T-cell (primary cell): ENCODE data around the gene JSRP1. TPM values are rescaled to one million over a fixed set of nuclear protein-coding genes. Genes with fewer than 3 reads are reported as not detected.
A peak's percentile ranks its signal among the peaks of the same experiment; 100 is the strongest.
"Not testable (repeated sequence)": the region's sequence is repeated elsewhere in the genome, so short reads cannot be mapped to it uniquely, and the experiment has no call there.

Experiments used
- ATAC-seq, 4 experiments: fragments of 200-7000 bp in 3 of 4; fragments of 150-1000 bp in 1 of 4; cut with Tn5 transposase; replicated peaks in 1 of 4; 1 replicate in 3 of 4; 2 replicates in 1 of 4; pipeline ENCODE4 v1.10.0; 2021; ENCODE audit warnings: moderate library complexity in 3 of 4, mild to moderate bottlenecking in 2 of 4, moderate number of reproducible peaks in 1 of 4
- CTCF ChIA-PET, 2 donors: fragments of 300-600 bp; sonication (Branson Sonifier 250); formaldehyde crosslinking; loops; one replicate each; lab custom pipeline; 2022; ENCODE audit warnings: antibody characterized with exemption in 2 of 2; lab: Charles Lee
- POLR2A ChIA-PET, 2 donors: fragments of 300-600 bp; sonication (Branson Sonifier 250); formaldehyde crosslinking; loops; one replicate each; lab custom pipeline; 2022; ENCODE audit warnings: antibody characterized with exemption in 2 of 2; lab: Charles Lee
- DNase-seq, 35 experiments: peaks; one replicate each; pipeline versions ENCODE4 v3.0.0 to v3.0.0-alpha.2; 2013 to 2023
- H3K27ac ChIP-seq: one replicate; pipeline ENCODE4 v1.5.1; 2013; ENCODE audit warnings: low read length
- H3K27me3 ChIP-seq, 2 experiments: replicated peaks in 1 of 2; 1 replicate in 1 of 2; 2 replicates in 1 of 2; pipeline versions ENCODE4 v1.6.1 to v1.7.0; 2013; ENCODE audit warnings: low read length in 1 of 2, mixed read lengths in 1 of 2; ENCODE audit not compliant: control insufficient read depth in 2 of 2, insufficient read depth in 2 of 2; ENCODE audit errors: extremely low read depth in 1 of 2
- H3K36me3 ChIP-seq, 2 donors: 1 replicate in 1 of 2; 2 replicates in 1 of 2; pipeline versions ENCODE4 v1.6.1 to v1.7.0; 2013; ENCODE audit warnings: low read length in 1 of 2; ENCODE audit not compliant: control insufficient read depth in 2 of 2, insufficient read depth in 1 of 2; ENCODE audit errors: extremely low read depth in 1 of 2
- H3K4me1 ChIP-seq, 2 experiments: 1 replicate in 1 of 2; 2 replicates in 1 of 2; pipeline versions ENCODE4 v1.6.1 to v1.7.0; 2013; ENCODE audit warnings: low read length in 2 of 2, mixed read lengths in 1 of 2; ENCODE audit not compliant: insufficient read depth in 2 of 2, control insufficient read depth in 1 of 2; ENCODE audit errors: extremely low read depth in 1 of 2
- H3K4me3 ChIP-seq, 2 donors: 1 replicate in 1 of 2; 2 replicates in 1 of 2; pipeline versions ENCODE4 v1.5.1 to v1.7.0; 2013; ENCODE audit warnings: mild to moderate bottlenecking in 2 of 2, low read length in 1 of 2, moderate library complexity in 1 of 2; ENCODE audit not compliant: control insufficient read depth in 1 of 2; ENCODE audit errors: extremely low read depth in 1 of 2
- H3K9me3 ChIP-seq: 2 replicates; pipeline ENCODE4 v1.7.0; 2013
- H3K27ac Mint-ChIP-seq, 2 donors: one replicate each; pipeline ENCODE4 v1.8.0; 2020 to 2021; ENCODE audit warnings: mild to moderate bottlenecking in 2 of 2, mixed read lengths in 2 of 2
- H3K27me3 Mint-ChIP-seq, 2 donors: one replicate each; pipeline ENCODE4 v1.8.0; 2021 to 2022; ENCODE audit warnings: mixed read lengths in 2 of 2
- H3K36me3 Mint-ChIP-seq: one replicate; pipeline ENCODE4 v1.8.0; 2021; ENCODE audit warnings: mixed read lengths
- H3K4me1 Mint-ChIP-seq, 3 donors: one replicate each; pipeline ENCODE4 v1.8.0; 2020 to 2022; ENCODE audit warnings: mixed read lengths in 3 of 3, mild to moderate bottlenecking in 1 of 3
- H3K4me3 Mint-ChIP-seq, 3 donors: one replicate each; pipeline ENCODE4 v1.8.0; 2020 to 2022; ENCODE audit warnings: mild to moderate bottlenecking in 3 of 3, mixed read lengths in 3 of 3, moderate library complexity in 3 of 3
- H3K9me3 Mint-ChIP-seq, 3 donors: one replicate each; pipeline ENCODE4 v1.8.0; 2020 to 2022; ENCODE audit warnings: mixed read lengths in 3 of 3
- WGBS: methylation state at CpG from one replicate; pipeline ENCODE4 v1.1.5; 2013; ENCODE audit warnings: missing lambda C conversion rate; ENCODE audit not compliant: insufficient coverage; 5-methylcytosine and 5-hydroxymethylcytosine counted together
- total RNA-seq, 35 experiments: library from RNA in 6 of 35; stranded (reverse) in 6 of 35; fragments of 120-200 nt in 1 of 35; gene quantifications; one replicate each; pipeline versions ENCODE4 v1.2.1 to v1.2.4 and lab custom pipeline; 2013 to 2026

Gene JSRP1
- total RNA-seq, 5 donors from 2014 or later (not counting 1 experiment from before 2014, with no cell fraction given): 0.42 to 1.5 (median 1.0) TPM; not detected in 1

- Mint-ChIP-seq H3K27ac (peak overlapping the region; percentile 49 to 55), H3K4me1 (peaks cover 6 to 17% (median 15%) of the 10 kb centered on the region in 3 donors), H3K4me3 (peak overlapping the region; percentile 43 to 66 (median 46)), H3K9me3 (no peaks in the 10 kb centered on the region), H3K27me3 (no peaks in the 10 kb centered on the region), H3K36me3 (no peaks in the 10 kb centered on the region)
- peaks cover 7 to 25% of the 10 kb centered on the region in 2 experiments for H3K4me1 ChIP-seq
- no peaks in the 10 kb centered on the region for H3K36me3 ChIP-seq
- ChIA-PET POLR2A (no interaction called here), CTCF (no interaction called here)
- H3K27me3 ChIP-seq: no peaks in the 10 kb centered on the region
- WGBS: 94% methylated on average over 9 of the region's 11 CpGs
- H3K4me3 ChIP-seq: no peak overlapping the region
- ATAC-seq (no peak), DNase-seq (no peak)
- no peak overlapping the region for H3K27ac ChIP-seq
- H3K9me3 ChIP-seq: no peaks in the 10 kb centered on the region
Observed at GRCh38 chr19:2282862-2283237, 26.6 kb upstream of the JSRP1 start.

GRCh38 chr19:2282062-2282861 lies 26.0 kb upstream of the JSRP1 start, which contains the start of gene PEAK3:
Gene PEAK3 (minus strand): TSS chr19:2282175. CDS start chr19:2280931, 1,244 bp downstream.
- ATAC-seq (peak; percentile 35 to 71 (median 53)), DNase-seq (peak in 8 of 35 experiments; percentile 26 to 60 (median 46))
- CTCF ChIA-PET: interaction anchor here in 1 of 2 donors (0.6 kb wide), 1 partner anchor 1284 kb away, joined by 3 read pairs; no protein-coding TSS in a partner anchor
- H3K4me3 Mint-ChIP-seq: peak within 1 kb of the TSS; percentile 51 to 66 (median 64)
- H3K27ac Mint-ChIP-seq: peak within 1 kb of the TSS; percentile 49 to 71
- H3K9me3 Mint-ChIP-seq: no peaks in the 10 kb centered on the region
- H3K9me3 ChIP-seq: no peaks in the 10 kb centered on the region
- no peaks in the 10 kb centered on the region for H3K36me3 ChIP-seq
- peaks cover 6 to 17% (median 16%) of the 10 kb centered on the region in 3 donors for H3K4me1 Mint-ChIP-seq
- H3K27me3 ChIP-seq: no peaks in the 10 kb centered on the region
- 11% methylated on average over 26 of the region's 41 CpGs for WGBS
- POLR2A ChIA-PET: no interaction called here
- peak within 1 kb of the TSS; percentile 10 to 35 for H3K4me3 ChIP-seq
- no peak within 1 kb of the TSS for H3K27ac ChIP-seq
- H3K4me1 ChIP-seq: peaks cover 7 to 25% of the 10 kb centered on the region in 2 experiments
- H3K27me3 Mint-ChIP-seq: no peaks in the 10 kb centered on the region
- H3K36me3 Mint-ChIP-seq: peaks cover 1% of the 10 kb centered on the region

GRCh38 chr19:2281265-2282061 lies 25.2 kb upstream of the JSRP1 start:
- Mint-ChIP-seq H3K27ac (peak overlapping the region in 1 of 2 donors; percentile 55), H3K4me3 (peak overlapping the region; percentile 51 to 66 (median 64)), H3K4me1 (peaks cover 6 to 20% (median 19%) of the 10 kb centered on the region in 3 donors)
- peak in 1 of 4 experiments; percentile 17 for ATAC-seq
- H3K9me3 ChIP-seq, H3K36me3 ChIP-seq, H3K27me3 ChIP-seq, POLR2A ChIA-PET, DNase-seq, H3K36me3 Mint-ChIP-seq, H3K27ac ChIP-seq, H3K9me3 Mint-ChIP-seq, H3K27me3 Mint-ChIP-seq: not testable (repeated sequence)
- WGBS: 19% methylated on average over 6 of the region's 16 CpGs
- CTCF ChIA-PET: interaction anchor here in 1 of 2 donors (0.6 kb wide), 1 partner anchor 1285 kb away, joined by 3 read pairs; no protein-coding TSS in a partner anchor
- H3K4me1 ChIP-seq: peaks cover 7 to 25% of the 10 kb centered on the region in 2 experiments
- H3K4me3 ChIP-seq: peak overlapping the region; percentile 10 to 35

GRCh38 chr19:2280633-2281264 lies 24.5 kb upstream of the JSRP1 start:
- peaks cover 0 to 6% of the 10 kb centered on the region in 2 donors for H3K36me3 ChIP-seq
- Mint-ChIP-seq H3K4me3 (no peak overlapping the region), H3K9me3 (no peaks in the 10 kb centered on the region), H3K27ac (peak overlapping the region in 1 of 2 donors; percentile 4), H3K4me1 (peaks cover 6 to 20% (median 19%) of the 10 kb centered on the region in 3 donors), H3K36me3 (peaks cover 3% of the 10 kb centered on the region), H3K27me3 (no peaks in the 10 kb centered on the region)
- H3K27ac ChIP-seq: no peak overlapping the region
- DNase-seq (no peak), ATAC-seq (no peak)
- no peaks in the 10 kb centered on the region for H3K9me3 ChIP-seq
- ChIA-PET CTCF (no interaction called here), POLR2A (no interaction called here)
- H3K27me3 ChIP-seq: no peaks in the 10 kb centered on the region
- H3K4me1 ChIP-seq: peaks cover 7 to 25% of the 10 kb centered on the region in 2 experiments
- WGBS: 85% methylated on average over 16 of the region's 26 CpGs
- H3K4me3 ChIP-seq: no peak overlapping the region

GRCh38 chr19:2278459-2279158 lies 22.4 kb upstream of the JSRP1 start:
- CTCF ChIA-PET: no interaction called here
- Mint-ChIP-seq H3K27me3 (no peaks in the 10 kb centered on the region), H3K36me3 (peaks cover 7% of the 10 kb centered on the region), H3K9me3 (no peaks in the 10 kb centered on the region), H3K4me1 (peaks cover 21 to 35% (median 32%) of the 10 kb centered on the region in 3 donors), H3K27ac (no peak overlapping the region), H3K4me3 (no peak overlapping the region)
- H3K4me1 ChIP-seq: peaks cover 8 to 43% of the 10 kb centered on the region in 2 experiments
- no peak overlapping the region for H3K4me3 ChIP-seq
- WGBS: 95% methylated on average over 28 of the region's 33 CpGs
- POLR2A ChIA-PET: interaction anchor here in 1 of 2 donors (0.6 kb wide), 1 partner anchor 51 kb away, joined by 3 read pairs; no protein-coding TSS in a partner anchor
- no peak overlapping the region for H3K27ac ChIP-seq
- peaks cover 0 to 6% of the 10 kb centered on the region in 2 donors for H3K36me3 ChIP-seq
- DNase-seq (no peak), ATAC-seq (no peak)
- H3K27me3 ChIP-seq: no peaks in the 10 kb centered on the region
- no peaks in the 10 kb centered on the region for H3K9me3 ChIP-seq
